ENCODE data around the gene AKT1. TPM values are rescaled to one million over a fixed set of nuclear protein-coding genes. Genes with fewer than 3 reads are reported as not detected.
A peak's percentile ranks its signal among the peaks of the same experiment; 100 is the strongest.
"Not testable (repeated sequence)": the region's sequence is repeated elsewhere in the genome, so short reads cannot be mapped to it uniquely, and the experiment has no call there.

AKT1 gene
- total RNA-seq, 1 donor from 2014 or later: 170 TPM

GRCh38 chr14:104741108-104741802 lies 54.3 kb downstream of the AKT1 start:
- DNase-seq (ENCODE audit: low spot score): no peak

DNA sequence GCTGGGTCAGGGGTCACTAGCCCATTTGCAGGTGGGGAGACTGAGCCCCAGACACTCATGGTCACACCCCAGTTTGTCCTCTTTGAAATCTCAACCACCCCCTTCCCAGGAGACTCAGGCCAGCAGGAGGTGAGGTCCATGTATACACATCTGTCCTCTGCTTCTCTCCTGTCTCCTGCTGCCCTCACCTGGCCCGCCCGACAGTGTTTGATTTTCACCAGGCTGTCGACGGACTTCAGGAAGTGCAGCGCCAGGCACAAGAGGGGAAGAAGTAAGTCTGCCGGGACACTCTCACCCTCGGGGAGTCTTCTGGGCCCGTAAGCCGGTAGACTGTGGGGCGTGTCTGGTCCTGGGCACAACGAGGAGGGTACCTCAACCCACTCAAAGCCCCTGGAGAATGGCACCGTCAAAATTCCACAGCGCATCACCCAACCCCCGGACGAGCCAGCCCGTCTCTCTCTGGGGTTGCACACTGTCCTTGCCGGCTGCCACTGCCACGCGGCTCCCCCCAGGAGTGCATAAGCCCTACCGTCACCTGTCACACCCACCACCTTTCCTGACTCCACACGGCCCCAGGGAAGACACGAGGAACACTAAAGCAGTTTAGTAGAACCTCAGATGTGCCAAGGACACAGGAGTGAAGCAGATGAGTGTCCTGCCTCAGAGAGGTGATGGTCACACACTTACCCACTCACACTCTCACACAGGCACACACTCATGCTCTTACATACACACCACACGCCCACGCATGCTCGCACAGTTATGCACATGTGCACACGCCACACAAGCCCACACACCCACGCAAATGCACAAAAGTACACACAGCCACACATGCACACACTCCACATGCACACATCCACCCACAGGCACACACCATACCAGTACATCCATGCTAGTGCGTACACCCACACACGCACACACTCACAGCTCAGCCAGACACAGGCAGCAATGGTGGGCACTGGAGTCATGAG lies 55.7 kb downstream of the AKT1 start:
- no peak for DNase-seq (ENCODE audit: low spot score)

DNA sequence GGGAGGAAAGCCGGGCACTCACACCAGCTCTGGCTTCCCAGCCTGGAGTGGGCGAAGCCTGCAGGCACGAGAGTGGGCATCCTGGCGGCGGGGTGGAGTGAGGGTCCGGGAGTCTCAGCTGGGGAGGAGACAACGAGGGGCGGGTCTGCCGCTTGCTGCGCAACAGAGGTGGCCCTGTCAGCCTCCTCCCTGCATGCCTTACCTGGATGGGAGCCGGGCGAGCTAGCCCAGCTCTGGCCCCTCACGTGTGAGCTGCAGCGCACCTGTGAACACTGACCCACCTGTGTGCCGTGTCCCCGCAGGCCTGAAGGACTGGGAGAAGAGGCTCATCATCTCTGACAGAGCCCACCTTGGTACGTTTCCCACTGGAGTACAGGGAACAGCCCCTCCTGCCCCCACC lies 56.5 kb downstream of the AKT1 start:
- DNase-seq (ENCODE audit: low spot score): no peak

DNA sequence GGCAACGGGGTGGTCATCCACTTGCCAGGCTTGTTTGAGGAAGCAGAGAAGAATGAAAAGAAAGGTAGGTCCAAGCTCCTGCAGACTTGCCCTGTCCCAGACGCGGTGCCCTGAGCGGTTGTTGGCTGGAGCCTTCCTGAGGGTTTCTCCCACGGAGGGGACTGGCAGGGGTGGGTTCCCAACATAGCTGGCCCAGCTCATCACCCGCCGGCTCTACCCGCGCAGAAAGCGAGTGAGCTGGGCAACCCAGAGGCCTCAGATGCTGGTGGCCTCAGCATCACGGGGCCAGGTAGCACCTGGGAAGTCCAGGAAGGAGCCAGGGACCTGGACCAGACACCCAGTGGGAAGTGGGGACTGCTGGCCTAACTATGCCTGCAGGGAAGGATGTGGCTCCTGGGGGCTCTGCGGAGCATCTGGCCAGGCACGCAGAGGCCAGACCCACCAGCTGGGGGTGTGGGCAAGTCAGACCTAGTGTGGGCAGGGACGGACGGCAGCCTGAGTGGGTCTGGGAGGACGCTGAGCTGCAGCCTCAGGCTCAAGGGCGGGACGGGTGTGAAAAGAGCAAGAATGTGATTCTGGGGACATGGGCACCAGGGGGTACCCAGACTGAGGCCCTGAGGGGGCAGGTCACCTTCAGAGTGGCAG lies 57.1 kb downstream of the AKT1 start:
- DNase-seq (ENCODE audit: low spot score): no peak

DNA sequence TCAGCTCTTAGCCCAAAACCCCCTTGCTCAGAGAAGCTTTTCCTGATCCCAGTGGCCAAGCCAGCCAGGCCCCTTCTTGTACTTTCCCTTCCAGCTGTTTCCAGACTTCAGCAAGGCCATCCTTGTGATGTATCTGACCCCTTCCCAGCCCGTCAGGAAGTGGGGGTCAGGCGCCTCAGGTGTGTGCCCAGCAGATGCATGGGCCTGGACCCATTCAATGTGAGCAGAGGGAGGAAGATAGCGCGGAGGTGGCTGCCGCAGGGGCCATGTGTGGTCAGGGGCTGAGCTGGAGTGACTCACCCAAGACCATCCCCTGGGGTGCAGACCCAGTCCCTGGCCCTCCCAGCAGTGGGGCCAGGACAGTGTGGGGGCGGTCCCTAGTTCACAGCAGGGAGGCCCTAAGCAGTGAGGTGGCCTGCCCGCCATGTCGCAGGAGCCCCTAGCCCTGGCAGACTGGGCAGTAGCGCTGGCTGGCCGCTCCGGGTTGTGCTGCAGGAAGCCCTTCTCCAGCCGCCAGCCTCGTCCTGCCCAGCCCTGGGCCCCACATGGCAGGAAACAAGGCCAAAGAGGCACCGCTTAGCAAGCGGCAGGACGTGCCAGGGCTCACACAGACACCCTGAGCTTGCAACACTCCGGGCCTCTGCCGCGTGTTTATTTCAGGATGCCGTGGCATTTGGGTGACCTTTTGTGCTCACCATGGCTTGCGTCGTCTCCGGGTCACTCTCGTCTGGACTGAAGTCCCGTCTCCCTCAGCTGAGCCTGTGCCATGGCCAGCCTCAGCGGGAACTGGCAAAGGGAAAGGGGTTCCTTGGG lies 59.5 kb downstream of the AKT1 start:
- peak; percentile 93 for DNase-seq (ENCODE audit: low spot score)

GRCh38 chr14:104734991-104735779 lies 60.4 kb downstream of the AKT1 start:
- no peak for DNase-seq (ENCODE audit: low spot score)

- no peak for DNase-seq (ENCODE audit: low spot score)
Measured at GRCh38 chr14:104734601-104734990, 61.0 kb downstream of the AKT1 start.

DNA sequence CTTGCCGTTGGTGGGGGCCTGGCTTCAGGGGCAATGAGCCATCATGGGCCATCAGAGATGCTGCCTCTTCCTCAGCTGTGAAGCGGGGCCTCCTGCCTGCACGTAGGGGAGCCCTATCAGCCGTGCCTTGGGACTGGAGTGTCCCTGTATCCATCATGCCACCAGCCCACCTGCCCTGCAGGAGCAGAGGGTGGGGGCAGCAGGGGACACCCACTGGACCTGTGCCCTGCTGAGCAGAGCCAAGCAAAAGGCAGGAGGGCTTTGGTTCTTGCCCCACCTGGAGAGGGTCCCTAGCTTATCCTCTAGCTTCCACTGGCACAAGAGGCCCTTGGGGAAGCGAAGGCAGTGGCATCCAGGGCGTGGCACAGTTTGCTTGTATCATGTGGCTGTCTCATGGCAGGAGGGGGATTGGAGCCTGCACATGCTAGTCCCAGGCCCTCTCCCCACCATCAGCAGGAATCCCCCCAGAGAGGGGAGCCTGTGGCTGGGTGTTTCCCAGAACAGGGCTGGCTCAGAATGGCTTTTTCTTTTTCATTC lies 61.4 kb downstream of the AKT1 start:
- no peak for DNase-seq (ENCODE audit: low spot score)

- DNase-seq (ENCODE audit: low spot score): no peak
Measured at GRCh38 chr14:104732931-104733681, 62.4 kb downstream of the AKT1 start.

- no peak for DNase-seq (ENCODE audit: low spot score)
Measured at GRCh38 chr14:104732355-104732804, 63.2 kb downstream of the AKT1 start.

GRCh38 chr14:104731320-104732294 lies 63.9 kb downstream of the AKT1 start:
- DNase-seq (ENCODE audit: low spot score): no peak

GRCh38 chr14:104730487-104730886 lies 65.1 kb downstream of the AKT1 start:
- no peak for DNase-seq (ENCODE audit: low spot score)

DNA sequence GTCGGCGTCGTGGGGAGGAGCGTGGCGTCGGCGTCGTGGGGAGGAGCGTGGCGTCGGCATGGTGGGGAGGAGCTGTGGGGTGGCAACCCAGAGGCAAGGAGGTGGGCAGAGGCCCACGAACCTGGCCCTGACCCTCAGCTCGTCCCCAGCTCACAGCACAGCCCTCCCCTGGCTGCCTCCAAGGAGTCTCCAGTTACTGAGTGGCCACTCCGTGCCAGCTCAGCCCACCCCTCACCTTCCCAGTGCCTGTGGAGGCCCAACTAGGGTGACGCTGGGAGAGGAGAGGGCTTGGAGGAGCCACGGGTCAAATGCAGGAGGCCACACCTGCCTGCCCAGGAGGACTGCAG lies 65.7 kb downstream of the AKT1 start:
- no peak for DNase-seq (ENCODE audit: low spot score)

GRCh38 chr14:104729176-104729834 lies 66.2 kb downstream of the AKT1 start:
- DNase-seq (ENCODE audit: low spot score): not testable (repeated sequence)

DNA sequence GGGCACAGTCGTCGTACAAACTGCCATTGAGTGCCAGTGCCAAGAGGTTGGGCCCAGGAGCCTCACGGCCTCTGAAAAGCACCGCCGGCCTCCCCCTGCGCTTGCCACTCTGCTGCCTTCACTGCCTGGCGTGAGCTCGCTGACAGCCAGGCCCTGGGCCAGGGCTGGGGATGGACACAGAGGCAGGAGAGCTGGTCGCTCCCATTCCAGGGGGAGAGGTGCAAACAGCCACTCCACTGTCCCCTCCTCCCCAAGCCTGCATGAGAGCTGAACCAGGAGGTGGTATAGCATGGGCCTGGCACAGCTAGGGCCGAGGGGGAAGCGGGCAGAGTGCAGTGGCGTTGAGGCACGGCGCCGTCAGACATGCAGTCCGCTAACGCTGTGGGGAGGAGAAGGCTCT lies 66.9 kb downstream of the AKT1 start:
- DNase-seq (ENCODE audit: low spot score): no peak

DNA sequence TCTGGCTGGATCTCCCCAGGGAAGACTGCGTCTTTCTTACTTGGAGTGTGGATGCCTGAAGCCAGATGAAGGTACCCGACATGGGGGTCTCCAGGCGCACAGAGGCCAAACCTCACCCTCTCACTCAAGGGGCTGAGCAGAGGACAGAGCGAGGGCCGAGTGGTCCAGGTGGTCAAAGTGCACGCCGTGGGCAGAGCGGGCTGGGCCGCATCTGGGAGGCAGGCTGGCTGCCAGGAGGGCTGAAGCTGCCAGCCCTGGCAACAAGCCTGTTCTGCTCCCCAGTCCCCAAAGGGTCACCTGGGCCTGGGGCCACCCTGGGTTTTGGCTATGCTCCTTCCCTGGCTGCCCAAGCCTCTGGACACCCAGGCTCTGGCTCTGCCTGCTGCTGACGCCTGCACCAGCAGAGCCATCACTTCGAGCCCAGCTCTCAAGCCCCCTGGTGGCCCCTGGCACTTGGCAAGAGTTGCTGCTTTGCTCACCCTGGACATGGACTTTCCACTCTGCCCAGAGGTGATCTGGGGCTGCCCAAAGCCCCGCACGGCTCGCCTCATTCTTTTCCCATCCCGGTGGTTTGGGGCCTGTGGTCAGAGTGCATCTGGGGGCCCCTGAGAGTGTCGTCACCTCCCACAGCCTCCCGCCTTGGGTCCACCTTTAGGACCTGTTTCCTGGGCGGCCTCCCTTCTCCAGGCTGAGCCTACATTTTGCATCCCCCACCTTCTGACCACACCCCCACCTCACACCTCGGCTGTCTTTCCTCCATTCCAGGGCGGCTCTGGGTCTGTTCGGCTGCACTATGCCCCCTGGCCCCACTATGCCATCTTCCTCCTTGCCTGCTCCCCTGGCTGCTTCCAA lies 68.7 kb downstream of the AKT1 start:
- DNase-seq (ENCODE audit: low spot score): no peak

All from mesenteric fat pad (tissue), 1 donor.